Gastrocnemius medialis (tissue), 4 donors: ENCODE data around the gene GRIK1.

ENCODE experiments used
- POLR2A ChIP-seq, 2 donors: fragments of 450-650 bp; IDR thresholded peaks; one replicate each; pipeline ENCODE4 v1.6.1; 2017; ENCODE audit warnings: antibody characterized with exemption in 2 of 2, mild to moderate bottlenecking in 2 of 2, moderate library complexity in 2 of 2
- TF ChIP-seq, protein P1 (sequence below), 5 experiments: fragments of 450-650 bp in 3 of 5; fragments of 200-600 bp in 2 of 5; sonication (generic) in 2 of 5; IDR thresholded peaks in 4 of 5; conservative IDR thresholded peaks in 1 of 5; 1 replicate in 4 of 5; 2 replicates in 1 of 5; pipeline ENCODE4 v1.5.1; 2016 to 2019; ENCODE audit warnings: antibody characterized with exemption in 5 of 5, mild to moderate bottlenecking in 3 of 5, moderate library complexity in 3 of 5

DNA sequence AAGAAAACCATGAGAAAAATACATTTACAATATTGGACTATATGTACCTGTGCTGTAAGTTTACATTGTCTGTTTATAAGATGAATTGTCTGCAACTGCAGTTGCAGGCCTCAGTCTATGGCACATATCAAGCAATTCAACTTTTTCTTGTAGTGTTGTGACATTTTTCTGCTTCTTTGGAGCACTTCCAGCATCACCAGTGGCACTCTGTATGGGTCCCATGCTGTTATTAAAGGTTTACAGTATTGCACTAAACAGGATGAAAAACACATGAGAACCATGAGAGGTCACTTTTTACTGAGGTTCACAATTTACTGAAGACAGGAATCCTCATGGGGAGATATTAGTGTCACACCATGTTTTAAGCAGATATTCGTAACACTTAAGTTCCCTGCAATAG, 118.6 kb downstream of the GRIK1 start:
- TF ChIP-seq, protein P1, sequence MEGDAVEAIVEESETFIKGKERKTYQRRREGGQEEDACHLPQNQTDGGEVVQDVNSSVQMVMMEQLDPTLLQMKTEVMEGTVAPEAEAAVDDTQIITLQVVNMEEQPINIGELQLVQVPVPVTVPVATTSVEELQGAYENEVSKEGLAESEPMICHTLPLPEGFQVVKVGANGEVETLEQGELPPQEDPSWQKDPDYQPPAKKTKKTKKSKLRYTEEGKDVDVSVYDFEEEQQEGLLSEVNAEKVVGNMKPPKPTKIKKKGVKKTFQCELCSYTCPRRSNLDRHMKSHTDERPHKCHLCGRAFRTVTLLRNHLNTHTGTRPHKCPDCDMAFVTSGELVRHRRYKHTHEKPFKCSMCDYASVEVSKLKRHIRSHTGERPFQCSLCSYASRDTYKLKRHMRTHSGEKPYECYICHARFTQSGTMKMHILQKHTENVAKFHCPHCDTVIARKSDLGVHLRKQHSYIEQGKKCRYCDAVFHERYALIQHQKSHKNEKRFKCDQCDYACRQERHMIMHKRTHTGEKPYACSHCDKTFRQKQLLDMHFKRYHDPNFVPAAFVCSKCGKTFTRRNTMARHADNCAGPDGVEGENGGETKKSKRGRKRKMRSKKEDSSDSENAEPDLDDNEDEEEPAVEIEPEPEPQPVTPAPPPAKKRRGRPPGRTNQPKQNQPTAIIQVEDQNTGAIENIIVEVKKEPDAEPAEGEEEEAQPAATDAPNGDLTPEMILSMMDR (IDR thresholded peaks at IDR 0.05 in 4 of 5, conservative IDR thresholded peaks at IDR 0.05 in 1 of 5): no peak
- no peak for TF ChIP-seq POLR2A (IDR thresholded peaks at IDR 0.05)
